ENCODE results near the gene HTR3B.

DNA sequence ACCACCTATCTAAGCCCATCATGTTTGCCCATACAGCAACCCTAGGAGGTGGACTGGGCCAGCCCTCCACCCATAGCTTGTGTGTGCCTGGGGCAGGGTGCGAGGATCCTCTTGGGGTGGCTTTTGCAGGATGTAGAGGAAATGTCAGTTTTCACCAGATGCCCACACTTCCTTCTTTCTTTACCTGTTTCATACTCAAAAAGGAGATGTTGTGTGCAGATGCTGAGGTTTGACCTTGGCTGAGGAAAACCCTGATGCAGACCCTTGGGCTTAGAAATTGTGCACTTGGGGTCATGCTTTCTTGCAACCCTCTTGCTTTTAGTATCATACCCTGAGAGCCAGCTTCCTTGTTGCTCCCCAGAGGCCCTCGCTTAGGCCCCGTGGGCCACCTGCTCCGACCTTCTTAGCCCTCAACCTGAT, 72.5 kb downstream of the HTR3B start:
- TF ChIP-seq, protein P1, sequence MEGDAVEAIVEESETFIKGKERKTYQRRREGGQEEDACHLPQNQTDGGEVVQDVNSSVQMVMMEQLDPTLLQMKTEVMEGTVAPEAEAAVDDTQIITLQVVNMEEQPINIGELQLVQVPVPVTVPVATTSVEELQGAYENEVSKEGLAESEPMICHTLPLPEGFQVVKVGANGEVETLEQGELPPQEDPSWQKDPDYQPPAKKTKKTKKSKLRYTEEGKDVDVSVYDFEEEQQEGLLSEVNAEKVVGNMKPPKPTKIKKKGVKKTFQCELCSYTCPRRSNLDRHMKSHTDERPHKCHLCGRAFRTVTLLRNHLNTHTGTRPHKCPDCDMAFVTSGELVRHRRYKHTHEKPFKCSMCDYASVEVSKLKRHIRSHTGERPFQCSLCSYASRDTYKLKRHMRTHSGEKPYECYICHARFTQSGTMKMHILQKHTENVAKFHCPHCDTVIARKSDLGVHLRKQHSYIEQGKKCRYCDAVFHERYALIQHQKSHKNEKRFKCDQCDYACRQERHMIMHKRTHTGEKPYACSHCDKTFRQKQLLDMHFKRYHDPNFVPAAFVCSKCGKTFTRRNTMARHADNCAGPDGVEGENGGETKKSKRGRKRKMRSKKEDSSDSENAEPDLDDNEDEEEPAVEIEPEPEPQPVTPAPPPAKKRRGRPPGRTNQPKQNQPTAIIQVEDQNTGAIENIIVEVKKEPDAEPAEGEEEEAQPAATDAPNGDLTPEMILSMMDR (IDR thresholded peaks at IDR 0.05; ENCODE audit: poor library complexity): no peak
- TF ChIP-seq EZH2 (IDR thresholded peaks at IDR 0.05; ENCODE audit: borderline replicate concordance) (no peak), EZH2phosphoT487 (IDR thresholded peaks at IDR 0.05; ENCODE audit: low read depth, severe bottlenecking, unreplicated experiment) (no peak)

Measured in hepatocyte (in vitro differentiated cells).